ENCODE data around the gene NTSR1. TPM values are rescaled to one million over a fixed set of nuclear protein-coding genes. Genes with fewer than 3 reads are reported as not detected.

NTSR1 gene
- total RNA-seq, 1 experiment from 2014 or later: 7.8 TPM

DNA sequence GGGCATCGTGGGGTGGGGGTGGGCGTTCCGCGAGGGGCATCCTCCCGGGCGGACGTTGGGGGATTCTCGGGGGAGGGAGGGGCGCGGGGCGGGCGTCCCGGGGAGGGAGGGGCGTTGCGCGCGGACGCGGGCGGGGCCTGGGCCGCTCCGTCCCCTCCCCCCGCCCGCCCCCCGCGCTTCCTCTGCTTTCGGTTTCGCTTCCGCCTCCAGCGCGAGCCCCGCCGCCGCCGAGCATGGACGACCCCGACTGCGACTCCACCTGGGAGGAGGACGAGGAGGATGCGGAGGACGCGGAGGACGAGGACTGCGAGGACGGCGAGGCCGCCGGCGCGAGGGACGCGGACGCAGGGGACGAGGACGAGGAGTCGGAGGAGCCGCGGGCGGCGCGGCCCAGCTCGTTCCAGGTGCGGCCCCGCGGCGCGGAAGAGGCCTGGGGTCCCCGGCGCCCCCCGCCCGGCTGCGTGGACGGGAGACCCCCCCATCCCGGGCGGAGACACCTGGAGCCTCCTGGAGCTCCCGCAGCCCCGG is 96.1 kb downstream of the NTSR1 start, which contains the start of gene OGFR:
TSS of gene OGFR (plus strand) at position 209 of the 528 bp plus-strand sequence. CDS start at position 234, 25 bp downstream.
- Histone ChIP-seq H3K27ac (ENCODE audit: low read length) (peak within 1 kb of the TSS; percentile 62), H3K4me2 (ENCODE audit: low read length) (peak within 1 kb of the TSS; percentile 99), H3K4me3 (ENCODE audit: low read length) (peak within 1 kb of the TSS; percentile 96), H3F3A (ENCODE audit: low read length, unreplicated experiment) (no peaks in the 10 kb centered on the region), H3K9ac (ENCODE audit: low read length) (peak within 1 kb of the TSS; percentile 95), H3K27me3 (ENCODE audit: low read length) (no peaks in the 10 kb centered on the region), H3K9me2 (replicated peaks; ENCODE audit: low read length) (no peaks in the 10 kb centered on the region), H3K9me3 (ENCODE audit: low read length) (no peaks in the 10 kb centered on the region), H3K79me2 (ENCODE audit: low read length) (peaks cover 32% of the 10 kb centered on the region), H3K36me3 (ENCODE audit: low read depth, low read length) (peaks cover 27% of the 10 kb centered on the region), H4K20me1 (ENCODE audit: low read length) (peaks cover 14% of the 10 kb centered on the region), H2AFZ (ENCODE audit: low read length) (peak within 1 kb of the TSS; percentile 77), H3K4me1 (ENCODE audit: insufficient read depth, low read length) (peaks cover 20% of the 10 kb centered on the region)
- TF ChIP-seq, protein P1, sequence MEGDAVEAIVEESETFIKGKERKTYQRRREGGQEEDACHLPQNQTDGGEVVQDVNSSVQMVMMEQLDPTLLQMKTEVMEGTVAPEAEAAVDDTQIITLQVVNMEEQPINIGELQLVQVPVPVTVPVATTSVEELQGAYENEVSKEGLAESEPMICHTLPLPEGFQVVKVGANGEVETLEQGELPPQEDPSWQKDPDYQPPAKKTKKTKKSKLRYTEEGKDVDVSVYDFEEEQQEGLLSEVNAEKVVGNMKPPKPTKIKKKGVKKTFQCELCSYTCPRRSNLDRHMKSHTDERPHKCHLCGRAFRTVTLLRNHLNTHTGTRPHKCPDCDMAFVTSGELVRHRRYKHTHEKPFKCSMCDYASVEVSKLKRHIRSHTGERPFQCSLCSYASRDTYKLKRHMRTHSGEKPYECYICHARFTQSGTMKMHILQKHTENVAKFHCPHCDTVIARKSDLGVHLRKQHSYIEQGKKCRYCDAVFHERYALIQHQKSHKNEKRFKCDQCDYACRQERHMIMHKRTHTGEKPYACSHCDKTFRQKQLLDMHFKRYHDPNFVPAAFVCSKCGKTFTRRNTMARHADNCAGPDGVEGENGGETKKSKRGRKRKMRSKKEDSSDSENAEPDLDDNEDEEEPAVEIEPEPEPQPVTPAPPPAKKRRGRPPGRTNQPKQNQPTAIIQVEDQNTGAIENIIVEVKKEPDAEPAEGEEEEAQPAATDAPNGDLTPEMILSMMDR (conservative IDR thresholded peaks at IDR 0.05; ENCODE audit: low read depth, low read length): no peak
- TF ChIP-seq EZH2 (IDR thresholded peaks at IDR 0.05; ENCODE audit: low read length, unreplicated experiment) (no peak), EZH2phosphoT487 (IDR thresholded peaks at IDR 0.05; ENCODE audit: borderline replicate concordance, low read length) (no peak)
- CTCF ChIA-PET: no interaction called here
- BruUV-seq (replicated peaks): no TSS peak
- ATAC-seq (peak; percentile 23), DNase-seq (peak; percentile 51)
- POLR2A ChIA-PET (ENCODE audit: unreplicated experiment): interaction anchor here (0.6 kb wide), 1 partner anchor 312 kb away, joined by 4 read pairs; no protein-coding TSS in a partner anchor
- intact Hi-C loops (cut with micrococcal nuclease): no loop called here

DNA sequence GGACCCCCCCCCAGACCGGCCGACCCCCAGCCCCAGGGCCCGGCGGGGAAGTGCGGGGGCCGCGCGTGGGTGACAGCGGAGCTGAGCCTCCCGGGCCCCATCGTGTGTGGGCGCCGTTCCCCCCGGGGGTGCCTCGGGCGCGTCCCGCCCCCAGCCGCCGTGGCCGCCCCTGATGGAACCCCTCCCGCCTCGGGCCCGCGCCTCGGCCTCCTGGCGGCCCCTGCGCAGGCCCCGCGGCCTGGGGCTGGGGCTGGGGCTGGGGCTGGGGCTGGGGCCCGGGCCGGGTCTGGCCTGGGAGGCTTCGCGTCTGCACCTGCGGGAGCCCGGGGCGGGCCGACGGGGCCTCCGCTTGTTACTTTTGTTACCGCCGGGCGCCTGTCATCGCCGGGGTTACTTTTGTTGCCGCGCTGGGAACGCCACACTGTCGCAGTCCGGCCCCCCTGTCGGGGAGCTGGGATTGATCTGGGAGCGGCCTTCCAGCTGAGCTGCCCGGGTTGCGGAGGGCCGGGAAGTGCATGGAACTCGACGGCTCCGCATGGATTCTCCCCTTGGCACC is 96.6 kb downstream of the NTSR1 start:
- ChIA-PET POLR2A (ENCODE audit: unreplicated experiment) (interaction anchor here (0.9 kb wide), 1 partner anchor 176 kb away, joined by 3 read pairs; no protein-coding TSS in a partner anchor), CTCF (no interaction called here)
- Histone ChIP-seq H3F3A (ENCODE audit: low read length, unreplicated experiment) (no peaks in the 10 kb centered on the region), H3K4me1 (ENCODE audit: insufficient read depth, low read length) (peaks cover 20% of the 10 kb centered on the region), H3K27ac (ENCODE audit: low read length) (peak overlapping the region; percentile 62), H3K9ac (ENCODE audit: low read length) (peak overlapping the region; percentile 95), H3K36me3 (ENCODE audit: low read depth, low read length) (peaks cover 25% of the 10 kb centered on the region), H3K9me3 (ENCODE audit: low read length) (no peaks in the 10 kb centered on the region), H3K4me3 (ENCODE audit: low read length) (peak overlapping the region; percentile 96), H3K27me3 (ENCODE audit: low read length) (no peaks in the 10 kb centered on the region), H2AFZ (ENCODE audit: low read length) (peak overlapping the region; percentile 61; the same call in 1 of the 2 replicates), H3K9me2 (replicated peaks; ENCODE audit: low read length) (no peaks in the 10 kb centered on the region), H3K79me2 (ENCODE audit: low read length) (peaks cover 32% of the 10 kb centered on the region), H4K20me1 (ENCODE audit: low read length) (peaks cover 14% of the 10 kb centered on the region), H3K4me2 (ENCODE audit: low read length) (peak overlapping the region; percentile 99)
- DNase-seq (peak; percentile 20), ATAC-seq (peak; percentile 27)
- intact Hi-C loops (cut with micrococcal nuclease): no loop called here
- TF ChIP-seq EZH2phosphoT487 (IDR thresholded peaks at IDR 0.05; ENCODE audit: borderline replicate concordance, low read length) (no peak), EZH2 (IDR thresholded peaks at IDR 0.05; ENCODE audit: low read length, unreplicated experiment) (no peak)
- TF ChIP-seq, protein P1 (conservative IDR thresholded peaks at IDR 0.05; ENCODE audit: low read depth, low read length): no peak
- BruUV-seq (replicated peaks): no TSS peak
